ENCODE data around the gene ACOT7. TPM values are rescaled to one million over a fixed set of nuclear protein-coding genes. Genes with fewer than 3 reads are reported as not detected.

The ACOT7 gene
- total and polyA plus RNA-seq, 2 experiments from 2014 or later, result 167 to 169 TPM

GRCh38 chr1:6298940-6299465, 94.6 kb downstream of the ACOT7 start:
- H3K4me1 ChIP-seq (ENCODE audit: insufficient read depth), result no peaks in the 10 kb centered on the region
- Mint-ChIP-seq H3K27me3 (ENCODE audit: insufficient read depth, low read depth, poor library complexity) (peaks cover 9% of the 10 kb centered on the region), H3K27ac (no peak overlapping the region), H3K4me3 (no peak overlapping the region; the same call in 2 of the 3 replicates), H3K4me1 (no peaks in the 10 kb centered on the region), H3K9me3 (no peaks in the 10 kb centered on the region), H3K36me3 (ENCODE audit: low read depth) (peaks cover 21% of the 10 kb centered on the region)
- 0 out of 2 replicates have a peak, but pooled peaks cover 2% of the 10 kb centered on the region for H3F3A ChIP-seq (replicated peaks; ENCODE audit: low read depth)
- no peak overlapping the region for H3K4me2 ChIP-seq
- TF ChIP-seq ZNF462 (CRISPR knock-in tag; IDR thresholded peaks at IDR 0.05) (no peak), ZNF114 (CRISPR knock-in tag; IDR thresholded peaks at IDR 0.05) (no peak), NANOG (IDR thresholded peaks at IDR 0.05; ENCODE audit: borderline replicate concordance) (no peak), POLR2AphosphoS5 (IDR thresholded peaks at IDR 0.05; ENCODE audit: low read depth) (no peak), JUNB (IDR thresholded peaks at IDR 0.05; ENCODE audit: unreplicated experiment) (no peak), ETS1 (IDR thresholded peaks at IDR 0.05) (no peak), CTCF (conservative IDR thresholded peaks at IDR 0.05; ENCODE audit: low read depth in 2 of 2) (no peak), ZNF331 (CRISPR knock-in tag; IDR thresholded peaks at IDR 0.05; ENCODE audit: low read depth) (no peak), REST (IDR thresholded peaks at IDR 0.05; ENCODE audit: unreplicated experiment) (no peak)
- H3K27me3 ChIP-seq (ENCODE audit: insufficient read depth), result no peaks in the 10 kb centered on the region
- H3K79me2 ChIP-seq (replicated peaks; ENCODE audit: insufficient read depth), result no peaks in the 10 kb centered on the region
- no peak overlapping the region for H2AFZ ChIP-seq
- H4K20me1 ChIP-seq (replicated peaks; ENCODE audit: insufficient read depth), result peaks cover 4% of the 10 kb centered on the region
- H3K27ac ChIP-seq (ENCODE audit: low read depth), result no peak overlapping the region
- ATAC-seq (no peak), DNase-seq (ENCODE audit: low spot score) (no peak)
- H3K4me3 ChIP-seq, result no peak overlapping the region
- H3K36me3 ChIP-seq (ENCODE audit: insufficient read depth), result no peaks in the 10 kb centered on the region; the same call in 1 of the 2 replicates
- no peaks in the 10 kb centered on the region for H3K9me2 ChIP-seq (ENCODE audit: insufficient read depth)

Data from GM23338 (cell line).